ENCODE measurements around the gene SPAG5.

The SPAG5 gene

GRCh38 chr17:28544402-28545140 lies 54.3 kb downstream of the SPAG5 start:
- H3K4me3 ChIP-seq, result no peak overlapping the region
- no peak for TF ChIP-seq CTCF (IDR thresholded peaks at IDR 0.05)
- DNase-seq (ENCODE audit: low spot score), result no peak
- no peak overlapping the region for H3K27ac ChIP-seq

GRCh38 chr17:28541439-28541838 lies 57.4 kb downstream of the SPAG5 start:
- DNase-seq (ENCODE audit: low spot score), result no peak
- Histone ChIP-seq H3K27ac (no peak overlapping the region), H3K4me3 (no peak overlapping the region)
- no peak for TF ChIP-seq CTCF (IDR thresholded peaks at IDR 0.05)

GRCh38 chr17:28540231-28540630 lies 58.6 kb downstream of the SPAG5 start:
- no peak overlapping the region for H3K4me3 ChIP-seq
- DNase-seq (ENCODE audit: low spot score), result no peak
- H3K27ac ChIP-seq, result no peak overlapping the region
- no peak for TF ChIP-seq CTCF (IDR thresholded peaks at IDR 0.05)

GRCh38 chr17:28538296-28538895 lies 60.4 kb downstream of the SPAG5 start:
- TF ChIP-seq CTCF (IDR thresholded peaks at IDR 0.05), result no peak
- no peak overlapping the region for H3K27ac ChIP-seq
- no peak overlapping the region for H3K4me3 ChIP-seq
- no peak for DNase-seq (ENCODE audit: low spot score)

- TF ChIP-seq CTCF (IDR thresholded peaks at IDR 0.05), result no peak
- DNase-seq (ENCODE audit: low spot score), result no peak
Observed at GRCh38 chr17:28537219-28537610, 61.6 kb downstream of the SPAG5 start.

GRCh38 chr17:28536532-28537218 lies 62.1 kb downstream of the SPAG5 start:
- no peak overlapping the region for H3K27ac ChIP-seq
- no peak for TF ChIP-seq CTCF (IDR thresholded peaks at IDR 0.05)
- H3K4me3 ChIP-seq, result no peak overlapping the region
- DNase-seq (ENCODE audit: low spot score), result no peak

More at GRCh38 chr17:28537219-28537610, 61.6 kb downstream of the SPAG5 start:
- Histone ChIP-seq H3K27ac (no peak overlapping the region), H3K4me3 (no peak overlapping the region)
